GM19468 (cell line): ENCODE measurements around the gene KDF1.
"Not testable (repeated sequence)": the region's sequence is repeated elsewhere in the genome, so short reads cannot be mapped to it uniquely, and the experiment has no call there.

Source experiments
- ATAC-seq: cut with Tn5 transposase; IDR thresholded peaks from one replicate; pipeline ENCODE4 v1.9.1; 2021; ENCODE audit warnings: mild to moderate bottlenecking, moderate library complexity, moderate number of reproducible peaks; ENCODE audit not compliant: unreplicated experiment; ENCODE audit errors: extremely low read depth

Gene KDF1

GRCh38 chr1:26994787-26995517 lies 34.7 kb upstream of the KDF1 start:
- no peak for ATAC-seq

GRCh38 chr1:26994020-26994786 lies 33.9 kb upstream of the KDF1 start:
- ATAC-seq, result no peak

DNA sequence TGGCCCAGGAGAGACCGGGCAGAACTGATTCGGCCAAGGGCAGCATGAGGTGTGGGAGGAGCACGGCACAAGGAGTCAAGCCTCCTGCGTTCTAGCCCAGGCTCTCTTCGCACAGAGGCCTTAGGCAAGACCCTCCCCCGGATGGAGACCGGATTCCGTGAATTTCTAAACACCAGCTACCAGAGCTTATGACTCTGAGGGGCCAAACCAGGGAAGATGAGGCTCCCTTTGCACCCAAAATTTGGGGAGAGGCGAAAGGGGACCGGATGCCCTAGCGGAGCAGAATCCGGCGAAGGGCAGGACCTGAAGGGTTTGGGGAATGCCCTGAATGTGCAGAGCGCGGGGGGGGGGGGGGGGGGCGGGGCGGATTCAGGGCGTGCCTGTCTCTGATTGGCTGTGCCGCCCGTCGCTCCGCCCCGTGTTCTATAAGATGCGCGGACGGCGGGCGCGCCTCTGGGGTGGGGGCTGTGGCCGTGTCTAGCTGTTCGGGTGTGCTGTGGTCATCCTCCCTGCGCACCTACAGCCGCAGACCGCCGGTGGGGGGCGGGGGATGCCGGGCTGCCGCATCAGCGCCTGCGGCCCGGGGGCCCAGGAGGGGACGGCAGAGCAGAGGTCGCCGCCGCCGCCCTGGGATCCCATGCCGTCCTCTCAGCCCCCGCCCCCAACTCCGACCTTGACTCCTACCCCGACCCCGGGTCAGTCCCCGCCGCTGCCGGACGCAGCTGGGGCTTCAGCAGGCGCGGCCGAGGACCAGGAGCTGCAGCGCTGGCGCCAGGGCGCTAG lies 33.2 kb upstream of the KDF1 start, which contains the start of gene TRNP1:
Gene TRNP1 (plus strand): TSS at position 456 of the 783 bp plus-strand sequence. CDS start 95 bp downstream, at position 551.
- peak; percentile 45 for ATAC-seq

- ATAC-seq, result no peak
Measured at GRCh38 chr1:26991310-26992116, 31.2 kb upstream of the KDF1 start.

DNA sequence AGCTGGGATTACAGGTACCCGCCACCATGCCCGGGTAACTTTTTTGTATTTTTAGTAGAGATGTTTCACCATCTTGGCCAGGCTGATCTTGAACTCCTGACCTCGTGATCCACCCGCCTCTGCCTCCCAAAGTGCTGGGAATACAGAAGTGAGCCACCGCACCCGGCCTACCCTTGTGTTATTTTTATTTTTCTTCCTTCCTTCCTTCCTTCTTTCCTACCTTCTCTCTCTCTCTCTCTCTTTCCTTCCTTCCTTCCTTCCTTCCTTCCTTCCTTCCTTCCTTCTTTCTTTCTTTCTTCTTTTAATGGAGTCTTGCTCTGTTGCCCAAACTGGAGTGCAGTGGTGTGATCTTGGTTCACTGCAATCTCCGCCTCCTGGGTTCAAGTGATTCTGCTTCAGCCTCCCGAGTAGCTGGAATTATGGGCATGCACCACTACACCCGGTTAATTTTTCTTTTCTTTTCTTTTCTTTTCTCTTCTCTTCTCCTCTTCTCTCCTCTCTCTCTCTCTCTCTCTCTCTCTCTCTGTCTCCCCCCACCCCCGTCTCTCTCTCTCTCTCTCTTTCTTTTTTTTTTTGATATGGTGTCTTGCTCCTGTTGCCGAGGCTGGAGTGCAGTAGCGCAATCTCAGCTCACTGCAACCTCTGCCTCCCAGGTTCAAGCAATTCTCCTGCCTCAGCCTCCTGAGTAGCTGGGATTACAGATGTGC lies 29.3 kb upstream of the KDF1 start:
- ATAC-seq, result not testable (repeated sequence)

- ATAC-seq, result no peak
Measured at GRCh38 chr1:26986658-26987057, 26.4 kb upstream of the KDF1 start.

DNA sequence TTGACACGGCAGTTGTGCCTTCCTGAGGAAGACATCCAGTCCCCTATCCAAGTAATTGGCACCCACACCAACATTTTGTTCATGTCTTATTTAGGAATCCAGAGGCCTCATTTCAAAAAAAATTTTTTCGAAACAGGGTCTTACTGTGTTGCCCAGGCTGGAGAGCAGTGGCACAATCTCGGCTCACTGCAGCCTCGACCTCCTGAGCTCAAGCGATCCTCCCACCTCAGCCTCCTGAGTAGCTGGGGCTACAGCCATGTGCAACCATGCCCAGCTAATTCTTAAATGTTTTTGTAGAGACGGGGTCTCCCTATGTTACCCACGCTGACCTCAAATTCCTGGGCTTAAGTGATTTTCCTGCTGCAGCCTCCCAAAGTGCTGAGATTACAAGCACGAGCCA lies 24.0 kb upstream of the KDF1 start:
- ATAC-seq, result no peak

- ATAC-seq, result no peak
Measured at GRCh38 chr1:26983863-26984262, 23.6 kb upstream of the KDF1 start.

- no peak for ATAC-seq
Measured at GRCh38 chr1:26981146-26981846, 21.0 kb upstream of the KDF1 start.

DNA sequence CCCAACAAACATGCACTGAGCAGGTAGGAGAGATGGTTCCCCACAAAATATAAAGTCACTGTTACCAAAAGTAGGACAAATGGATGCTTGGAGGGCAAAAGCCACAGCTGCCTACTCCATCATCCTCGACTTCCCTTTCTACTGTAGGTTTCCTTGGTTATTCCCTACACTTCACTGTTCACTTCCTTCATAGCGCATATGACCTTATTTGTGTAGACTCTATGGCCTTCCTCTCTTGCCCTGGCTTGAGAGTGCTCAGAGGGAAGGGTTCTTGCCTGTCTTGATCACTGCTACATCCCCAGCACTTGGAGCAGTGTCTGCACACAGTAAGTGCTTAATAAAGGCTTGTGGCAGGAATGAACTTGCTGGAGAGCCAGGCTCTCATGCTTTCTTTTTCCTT lies 18.6 kb upstream of the KDF1 start:
- no peak for ATAC-seq

DNA sequence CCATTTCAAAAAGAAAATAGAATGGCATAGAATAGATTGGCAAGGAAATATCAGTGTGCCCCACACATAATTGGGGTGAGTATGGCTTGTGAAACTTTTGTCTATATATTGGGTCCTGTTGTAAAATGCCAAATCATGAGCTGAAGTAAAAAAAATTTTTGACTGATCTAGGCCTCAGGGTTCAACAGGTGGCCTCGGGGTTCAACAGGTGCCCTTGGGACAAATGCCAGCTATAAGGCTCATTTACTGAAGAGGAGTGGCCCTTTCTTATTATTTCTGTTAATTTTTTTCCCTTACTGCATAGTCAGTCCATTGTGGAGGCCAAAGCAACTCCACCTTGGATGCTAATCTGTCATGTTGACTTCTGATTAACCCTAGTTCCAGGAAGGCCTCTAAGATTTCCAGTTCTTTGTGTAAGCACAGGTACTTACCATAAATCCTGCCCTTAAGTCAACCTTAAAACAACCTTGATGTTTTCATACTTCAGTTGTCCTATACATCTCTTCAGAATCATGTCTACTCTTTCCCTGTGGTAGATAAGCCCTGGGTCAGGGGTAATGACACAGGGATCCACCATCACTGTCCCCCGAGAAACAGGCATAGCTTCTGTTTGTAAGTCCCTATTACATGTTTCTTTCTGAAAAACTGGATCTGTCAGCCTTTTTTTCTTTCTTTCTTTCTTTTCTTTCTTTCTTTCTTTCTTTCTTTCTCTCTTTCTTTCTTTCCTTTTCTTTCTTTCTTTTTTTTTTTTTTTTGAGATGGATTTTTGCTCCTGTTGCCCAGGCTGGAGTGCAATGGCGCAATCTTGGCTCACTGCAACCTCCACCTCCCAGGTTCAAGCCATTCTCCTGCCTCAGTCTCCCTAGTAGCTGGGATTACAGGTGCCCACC lies 16.6 kb upstream of the KDF1 start:
- no peak for ATAC-seq

DNA sequence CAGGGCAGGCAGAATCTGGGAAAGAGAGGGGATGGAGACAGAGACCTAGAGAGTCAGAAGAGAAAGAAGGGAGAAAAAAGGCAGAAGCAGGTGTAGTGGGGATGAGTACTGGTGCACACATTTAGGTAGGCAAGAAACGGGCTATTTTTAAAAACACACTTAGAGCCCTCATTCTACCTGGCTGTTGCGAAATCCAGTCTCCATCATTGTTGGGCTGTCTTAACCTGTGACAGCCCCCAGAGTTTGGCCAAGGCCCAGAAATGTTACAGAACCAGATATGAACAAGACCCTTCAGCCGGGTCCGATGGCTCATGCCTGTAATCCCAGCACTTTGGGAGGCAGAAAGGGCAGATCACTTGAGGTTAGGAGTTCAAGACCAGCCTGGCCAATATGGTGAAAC lies 12.6 kb upstream of the KDF1 start:
- no peak for ATAC-seq

DNA sequence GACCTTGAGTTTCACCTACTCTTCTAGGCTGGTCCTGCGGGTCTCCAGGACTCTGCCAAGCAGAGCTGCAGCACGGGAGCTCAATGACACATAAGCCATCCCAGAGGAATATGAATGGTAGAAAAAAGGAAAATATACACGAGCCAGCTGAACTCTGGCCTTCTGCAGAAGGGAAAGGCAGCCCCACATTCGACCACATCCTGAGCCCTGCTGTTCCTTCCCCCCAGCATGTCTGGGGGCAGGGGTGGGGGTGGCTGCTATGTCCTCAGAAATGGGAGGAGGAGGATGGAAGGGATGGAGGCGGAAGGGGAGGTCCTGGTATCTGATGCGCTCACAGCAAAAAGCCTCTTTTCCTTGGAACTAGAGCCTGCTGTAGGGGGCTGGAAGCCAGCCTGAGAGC lies 12.1 kb upstream of the KDF1 start:
- no peak for ATAC-seq

DNA sequence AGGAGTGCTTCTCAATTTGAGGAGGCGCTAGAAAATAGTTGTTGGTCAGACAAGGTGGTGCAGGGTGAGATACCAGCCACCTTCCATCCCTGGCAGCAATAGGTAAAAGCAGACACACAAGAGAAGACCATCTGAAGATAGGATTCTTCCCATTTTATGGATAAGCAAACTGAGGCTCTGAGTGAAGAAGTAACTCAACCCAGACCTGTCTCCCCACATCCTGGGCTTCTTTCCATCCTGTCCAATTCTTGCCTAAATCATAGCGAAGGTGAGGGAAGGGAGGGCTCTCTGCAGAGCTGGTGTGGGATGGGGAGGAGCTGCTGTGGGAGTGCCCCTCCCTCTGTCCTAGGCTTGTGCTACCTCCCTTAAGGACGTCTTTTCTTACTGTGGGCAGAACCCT lies 11.3 kb upstream of the KDF1 start:
- no peak for ATAC-seq

GRCh38 chr1:26970810-26971209 lies 10.5 kb upstream of the KDF1 start:
- no peak for ATAC-seq

DNA sequence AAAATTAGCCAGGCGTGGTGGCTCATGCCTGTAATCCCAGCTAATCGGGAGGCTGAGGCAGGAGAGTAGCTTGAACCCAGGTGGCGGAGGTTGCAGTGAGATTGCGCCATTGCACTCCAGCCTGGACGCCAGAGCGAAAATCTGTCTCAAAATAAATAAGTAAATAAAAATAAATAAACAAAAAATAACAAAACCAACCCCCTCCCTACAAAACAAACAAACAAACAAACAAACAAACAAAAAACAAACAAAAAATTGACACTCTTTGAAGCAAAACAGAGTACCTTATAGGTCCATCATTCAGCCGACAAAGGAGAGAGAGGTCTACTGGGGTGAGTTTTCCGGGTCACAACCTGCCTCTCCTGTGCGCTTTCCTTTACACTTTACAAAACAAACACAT lies 5.4 kb upstream of the KDF1 start:
- ATAC-seq, result no peak

DNA sequence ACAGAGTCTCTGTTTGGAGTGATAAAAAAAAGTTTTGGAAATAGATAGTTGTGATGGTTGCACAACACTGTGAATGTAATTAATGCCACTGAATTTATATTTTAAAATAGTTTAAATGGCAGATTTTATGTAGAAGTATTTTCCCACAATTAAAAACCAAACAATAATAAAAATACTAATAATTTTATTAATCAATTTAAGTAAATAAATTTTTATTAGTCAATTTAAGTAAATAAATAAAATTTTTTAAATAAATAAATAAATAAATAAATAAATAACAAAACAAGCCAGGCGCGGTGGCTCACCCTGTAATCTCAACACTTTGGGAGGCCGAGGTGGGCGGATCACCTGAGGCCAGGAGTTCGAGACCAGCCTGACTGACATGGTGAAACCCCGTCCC lies 4.9 kb upstream of the KDF1 start:
- no peak for ATAC-seq

GRCh38 chr1:26961826-26962225 lies 1.6 kb upstream of the KDF1 start:
- no peak for ATAC-seq
